Left renal cortex interstitium (tissue), 4 donors: Measurements from ENCODE around the gene AP2A2. TPM values are rescaled to one million over a fixed set of nuclear protein-coding genes. Genes with fewer than 3 reads are reported as not detected.

Experiments used
- DNase-seq, 4 donors: peaks; one replicate each; pipeline ENCODE4 v3.0.0-alpha.2; 2013; ENCODE audit warnings: low read depth in 4 of 4, low spot score in 2 of 4, missing footprints in 1 of 4
- polyA plus RNA-seq, 4 donors: library from polyadenylated mRNA; unstranded; fragments of 120-200 nt; gene quantifications; one replicate each; pipeline ENCODE4 v1.2.1, GENCODE V29; 2013; ENCODE audit not compliant: insufficient read length in 4 of 4

The AP2A2 gene
- polyA plus RNA-seq, 4 donors, result 95.7 to 134 (median 108) TPM

DNA sequence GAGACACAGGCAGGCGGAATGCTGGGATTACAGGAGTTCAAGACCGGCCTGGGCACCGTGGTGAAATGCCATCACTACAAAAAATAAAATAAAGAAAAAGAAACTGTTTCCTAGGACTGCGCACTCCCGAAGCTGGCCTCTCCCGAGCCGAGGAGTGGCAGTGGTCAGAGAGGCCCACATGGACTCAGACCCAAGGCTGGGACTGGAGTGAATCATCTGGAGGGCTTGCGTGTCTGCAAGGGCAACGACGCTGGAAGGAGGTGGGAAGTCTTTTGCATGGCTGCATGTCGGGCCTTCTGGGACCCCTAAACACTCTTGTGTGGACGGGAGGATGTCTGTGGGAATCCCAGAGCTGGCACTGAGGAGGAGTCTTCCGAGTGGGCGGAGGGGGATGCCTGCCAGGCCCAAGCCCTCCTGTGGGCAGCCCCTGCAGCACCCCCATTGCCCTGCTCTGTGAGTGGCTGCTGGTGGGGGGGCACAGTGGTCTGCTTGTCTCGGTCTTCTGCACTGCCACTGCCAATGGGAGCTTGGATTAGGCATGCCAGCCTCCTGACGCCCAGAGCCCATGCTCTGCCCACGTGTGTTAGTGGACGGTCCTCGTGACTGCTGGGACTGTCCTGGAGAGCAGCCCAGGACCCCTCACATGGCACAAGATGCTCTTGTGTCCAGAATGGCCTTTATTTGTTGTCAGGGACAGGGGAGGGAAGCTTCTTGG lies 1.8 kb upstream of the AP2A2 start:
- no peak for DNase-seq

DNA sequence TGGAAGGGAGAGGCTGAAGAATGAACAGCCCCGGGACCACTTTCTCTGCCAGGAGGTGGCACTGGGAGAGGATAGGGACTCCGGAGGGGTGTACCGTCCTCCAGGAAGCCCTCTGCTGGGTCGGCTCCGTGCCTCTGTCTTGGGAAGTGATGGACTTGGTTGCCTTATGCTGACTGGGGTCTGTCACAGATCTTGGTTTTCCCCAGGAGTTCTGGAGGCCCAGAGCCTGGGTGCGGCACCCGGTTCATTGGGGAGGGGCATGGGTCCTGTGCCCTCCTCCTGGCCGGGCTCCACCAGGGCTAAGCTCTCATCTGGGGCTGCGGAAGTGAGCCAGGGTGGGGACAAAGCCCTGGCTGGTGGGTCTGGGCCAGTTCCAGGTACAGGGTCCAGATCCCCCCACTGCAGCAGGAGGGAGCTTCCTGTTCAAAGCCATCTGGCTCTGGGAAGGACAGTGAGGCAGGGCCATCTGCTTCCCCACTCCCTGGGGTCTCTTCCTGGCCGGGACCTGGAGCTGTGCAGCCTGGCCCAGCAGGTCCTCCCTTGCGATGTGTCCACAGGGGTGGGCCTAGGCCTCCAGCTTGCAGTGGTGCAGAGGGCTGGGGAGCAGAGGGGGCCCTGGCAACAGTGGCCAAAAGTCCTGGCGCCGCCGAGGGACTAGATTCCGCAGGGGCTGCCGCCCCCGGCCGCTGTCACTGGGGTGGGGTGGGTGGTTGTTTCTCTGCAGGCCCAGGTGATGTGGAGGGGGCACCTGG lies 1.1 kb upstream of the AP2A2 start:
- DNase-seq, result no peak

DNA sequence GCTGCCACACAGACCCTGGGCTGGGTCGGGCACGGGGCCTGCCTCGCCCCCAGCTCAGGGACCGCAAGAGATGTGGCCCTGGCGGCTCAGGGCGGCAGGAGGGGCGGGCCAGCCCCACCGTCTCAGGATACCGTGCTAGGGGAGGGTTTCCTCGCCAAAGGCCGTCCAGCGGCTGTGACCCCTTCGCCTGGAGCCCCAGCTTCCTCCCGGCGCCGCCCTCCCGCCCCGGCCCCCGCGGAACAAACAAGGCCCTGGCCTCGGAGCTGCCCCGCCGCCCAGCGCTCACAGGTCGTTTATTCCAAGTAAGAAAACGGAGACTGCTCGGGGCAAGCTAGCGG lies 543 bp upstream of the AP2A2 start:
- no peak for DNase-seq

DNA sequence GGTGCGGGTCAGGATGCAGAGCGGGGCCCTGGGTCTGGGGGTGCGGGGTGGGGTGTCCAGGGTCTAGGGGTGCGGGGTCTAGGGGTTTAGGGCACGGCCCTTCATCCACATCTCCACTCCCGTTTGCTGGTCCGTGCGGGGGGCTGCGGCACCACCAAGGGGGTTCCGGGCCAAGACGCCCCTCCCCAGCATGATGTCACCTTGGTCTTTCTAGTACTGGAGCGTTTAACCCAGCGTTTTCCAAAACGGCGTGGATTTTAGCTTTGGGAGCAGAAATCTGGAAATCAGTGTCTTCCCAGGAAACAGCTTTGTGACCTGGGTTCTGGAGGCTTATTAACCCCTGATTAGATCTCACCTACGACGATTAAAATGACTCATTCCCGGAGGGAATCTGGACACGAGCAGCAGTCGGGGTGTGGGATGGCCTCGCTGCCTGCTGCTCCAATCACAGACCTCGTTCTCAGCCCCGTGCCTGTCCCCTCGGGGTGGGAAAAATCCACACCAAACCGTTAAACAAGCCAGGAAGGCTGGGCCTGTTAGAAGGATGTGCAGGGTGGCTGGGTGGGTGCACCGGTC lies 759 bp downstream of the AP2A2 start:
- no peak for DNase-seq

DNA sequence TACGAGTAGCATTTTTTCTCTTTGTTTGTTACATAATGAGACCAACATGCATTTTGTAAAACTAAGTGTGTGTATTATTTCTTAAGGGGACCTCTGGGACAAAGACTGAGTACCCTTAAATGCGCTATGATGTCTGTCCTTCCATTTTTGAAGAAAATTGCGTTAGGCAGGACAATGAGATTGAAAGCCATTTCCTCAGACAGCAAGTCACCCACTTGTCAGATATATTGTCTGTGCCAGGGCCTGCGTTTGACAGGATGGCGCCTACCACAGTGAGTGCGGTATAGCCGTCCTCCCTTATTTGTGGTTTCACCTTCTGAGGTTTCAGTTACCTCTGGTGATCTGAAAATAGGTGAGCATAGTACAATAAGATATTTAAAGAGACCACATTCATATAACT lies 2.2 kb downstream of the AP2A2 start:
- DNase-seq, result no peak

DNA sequence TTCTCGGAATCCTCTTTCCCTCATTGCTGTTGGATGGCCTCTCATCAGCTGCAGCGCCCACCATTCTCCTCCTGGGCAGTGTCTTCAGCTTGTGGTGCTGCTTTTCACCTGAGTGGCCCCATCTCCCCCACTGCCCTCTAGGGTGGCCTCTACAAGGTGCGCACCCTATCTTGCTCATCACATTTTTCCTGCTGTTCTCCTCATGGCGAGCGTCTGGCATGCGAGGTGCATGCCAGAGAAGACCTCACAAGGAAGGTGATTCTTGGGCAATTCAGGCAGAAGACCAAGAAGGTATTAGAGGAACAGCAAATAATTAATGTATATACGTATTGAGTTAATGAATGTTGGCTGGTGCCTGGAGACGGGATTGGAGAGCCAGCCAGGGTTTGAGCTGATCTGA lies 3.1 kb downstream of the AP2A2 start:
- no peak for DNase-seq

DNA sequence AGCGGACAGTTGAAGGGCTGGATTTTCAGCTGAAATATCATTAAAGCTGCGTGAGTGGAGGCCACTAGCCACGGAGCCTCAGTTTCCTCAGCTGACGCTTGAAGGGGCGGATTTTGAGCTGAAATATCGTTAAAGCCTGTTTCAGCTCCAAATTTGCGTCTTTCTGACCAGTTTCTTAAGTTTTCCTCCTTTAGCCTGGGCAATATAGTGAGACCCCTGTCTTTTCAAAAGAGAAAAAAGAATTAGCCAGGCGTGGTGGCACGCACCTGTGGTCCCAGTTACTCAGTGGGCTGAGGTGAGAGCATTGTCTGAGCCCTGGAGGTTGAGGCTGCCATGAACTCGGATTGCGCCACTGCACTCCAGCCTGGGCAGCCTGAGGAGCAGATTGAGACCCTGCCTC lies 3.7 kb downstream of the AP2A2 start:
- DNase-seq, result no peak

DNA sequence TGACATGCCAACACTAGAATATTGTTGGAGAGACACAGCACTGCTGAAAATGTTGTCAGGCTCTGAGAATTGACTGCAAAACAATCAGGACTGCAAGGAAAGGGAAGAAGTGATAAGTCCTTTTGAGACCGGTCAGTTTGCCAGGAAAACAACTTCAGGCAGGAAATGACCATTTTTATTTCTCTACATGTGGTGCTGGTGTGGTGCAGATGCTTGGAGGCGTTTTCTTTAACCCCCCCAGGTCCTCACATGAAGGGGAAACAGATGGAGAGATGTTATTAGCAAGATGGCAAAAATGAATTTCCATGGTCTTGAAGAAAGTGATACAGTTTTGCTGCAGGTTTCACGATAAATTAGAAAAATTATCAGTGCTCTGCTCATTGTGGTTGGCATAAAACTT lies 5.7 kb downstream of the AP2A2 start:
- DNase-seq, result no peak

DNA sequence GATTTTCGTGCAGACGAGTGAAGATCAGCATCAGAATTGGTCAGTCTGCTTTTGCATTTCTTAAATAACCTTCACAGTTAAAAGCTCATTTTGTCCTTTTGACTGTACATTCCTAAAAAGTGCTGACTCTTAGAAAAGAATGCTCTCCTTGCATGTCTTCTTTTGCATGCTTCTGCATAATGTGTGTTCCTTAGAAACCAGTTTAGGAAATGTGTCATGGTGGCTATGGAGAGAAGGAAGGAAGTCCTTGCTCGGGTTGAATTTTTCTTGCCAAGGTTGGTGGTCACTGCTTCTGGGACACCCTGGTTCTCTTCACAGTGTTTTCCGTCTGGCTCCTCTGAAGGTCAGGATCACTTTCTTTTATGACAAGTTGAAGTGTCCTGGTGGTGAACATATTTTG lies 6.8 kb downstream of the AP2A2 start:
- no peak for DNase-seq

DNA sequence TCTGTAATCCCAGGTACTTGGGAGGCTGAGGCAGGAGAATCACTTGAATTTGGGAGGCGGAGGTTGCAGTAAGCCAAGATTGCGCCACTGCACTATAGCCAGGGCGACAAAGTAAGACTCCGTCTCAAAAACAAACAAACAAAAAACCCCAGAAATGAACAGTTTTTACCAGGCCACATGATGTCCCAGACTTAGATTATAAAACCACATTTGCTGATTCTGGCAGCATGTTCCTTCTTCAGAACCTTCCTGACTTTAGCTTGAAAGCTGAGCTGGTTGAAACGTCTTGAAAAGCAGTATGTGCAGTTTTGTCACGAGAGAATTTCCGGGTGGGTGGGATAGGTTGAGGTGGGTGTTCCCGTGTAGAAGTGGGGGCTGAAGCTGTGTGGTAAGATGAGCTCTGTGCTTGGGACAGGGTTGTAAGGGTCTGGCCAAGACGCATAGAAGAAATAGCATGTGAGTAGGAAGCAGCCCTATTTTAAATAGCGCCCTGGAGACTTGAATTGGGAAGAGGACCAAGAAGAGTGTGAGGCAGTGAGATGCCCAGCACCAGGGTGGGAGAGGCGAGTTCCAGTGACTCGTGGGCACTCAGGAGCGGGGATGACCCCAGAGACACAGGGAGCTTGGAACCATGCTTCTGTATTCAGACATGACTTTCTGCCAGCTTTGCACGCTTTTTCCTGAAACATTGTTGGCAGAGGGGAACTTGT lies 7.6 kb downstream of the AP2A2 start:
- no peak for DNase-seq

DNA sequence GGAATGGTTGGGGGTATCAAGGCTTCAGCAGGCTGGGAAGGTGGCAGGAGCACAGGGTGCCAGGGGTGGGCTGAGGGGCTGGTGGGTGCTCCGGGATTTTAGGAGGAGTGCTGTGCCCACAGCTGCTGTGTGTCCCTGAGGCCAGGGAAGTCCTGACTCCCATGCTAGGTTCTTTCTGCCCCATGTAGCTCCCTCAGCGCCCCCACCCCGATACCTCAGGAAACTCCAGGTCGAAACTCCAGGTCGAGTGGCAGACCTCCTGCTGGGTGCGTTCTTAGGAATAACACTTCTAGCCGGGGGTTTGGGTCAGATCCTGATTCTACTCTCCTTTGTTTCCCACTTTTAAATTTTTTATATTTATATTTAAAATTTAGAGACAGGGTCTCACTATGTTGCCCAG lies 8.3 kb downstream of the AP2A2 start:
- no peak for DNase-seq

DNA sequence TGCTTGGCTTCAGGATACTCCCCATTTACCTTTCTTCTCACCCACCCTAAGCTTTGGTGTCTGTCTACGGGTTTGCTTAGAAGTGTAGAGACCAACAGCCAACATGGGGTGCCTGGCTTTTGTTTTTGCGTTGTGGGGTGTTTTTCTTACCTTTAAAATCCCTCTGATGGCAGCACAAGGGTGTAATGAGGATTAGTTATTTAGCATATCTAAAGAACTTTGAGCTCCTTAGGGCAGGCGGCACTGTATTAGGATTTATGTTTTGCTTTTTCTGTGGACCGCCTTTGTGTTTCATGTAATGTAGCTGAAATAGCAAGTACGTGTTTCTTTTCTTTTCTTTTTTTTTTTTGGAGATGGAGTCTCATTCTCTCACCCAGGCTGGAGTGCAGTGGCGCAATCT lies 8.9 kb downstream of the AP2A2 start:
- no peak for DNase-seq

DNA sequence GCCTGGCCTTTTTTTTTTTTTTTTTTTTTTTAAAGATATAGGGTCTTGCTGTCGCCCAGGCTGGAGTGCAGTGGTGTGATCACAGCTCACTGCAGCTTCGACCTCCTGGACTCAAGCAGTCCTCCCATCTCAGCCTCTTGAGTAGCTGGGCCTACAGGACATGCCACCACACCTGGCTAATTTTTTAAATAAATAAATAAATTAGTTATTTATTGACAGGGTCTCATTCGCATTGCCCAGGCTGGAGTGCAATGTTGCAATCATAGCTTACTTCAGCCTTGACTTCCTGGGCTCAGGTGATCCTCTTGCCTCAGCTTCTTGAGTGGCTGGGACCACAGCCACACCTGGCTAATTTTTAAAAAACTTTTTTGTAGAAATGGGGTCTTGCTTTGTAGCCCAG lies 10.5 kb downstream of the AP2A2 start:
- DNase-seq, result no peak

DNA sequence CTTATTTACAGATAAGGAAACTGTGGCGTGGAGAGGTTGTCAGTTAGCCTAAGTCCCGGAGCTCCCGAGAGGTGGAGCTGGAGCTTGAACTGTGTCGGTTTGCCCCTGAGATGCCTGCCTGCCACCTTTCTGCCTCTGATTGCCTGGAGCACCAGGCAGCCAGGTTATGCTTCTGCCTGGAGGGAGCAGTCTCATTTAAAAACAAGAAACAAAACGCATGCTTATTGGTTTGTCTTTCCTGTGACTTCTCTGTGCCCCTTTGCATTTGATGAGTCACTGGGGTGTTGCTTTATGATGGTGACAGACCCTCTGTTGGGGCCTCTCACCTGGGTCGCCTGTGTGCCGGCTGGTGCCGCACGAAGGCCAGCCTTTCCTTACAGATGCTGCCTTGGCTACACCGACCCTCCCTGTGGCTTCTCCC lies 12.2 kb downstream of the AP2A2 start:
- DNase-seq, result no peak

DNA sequence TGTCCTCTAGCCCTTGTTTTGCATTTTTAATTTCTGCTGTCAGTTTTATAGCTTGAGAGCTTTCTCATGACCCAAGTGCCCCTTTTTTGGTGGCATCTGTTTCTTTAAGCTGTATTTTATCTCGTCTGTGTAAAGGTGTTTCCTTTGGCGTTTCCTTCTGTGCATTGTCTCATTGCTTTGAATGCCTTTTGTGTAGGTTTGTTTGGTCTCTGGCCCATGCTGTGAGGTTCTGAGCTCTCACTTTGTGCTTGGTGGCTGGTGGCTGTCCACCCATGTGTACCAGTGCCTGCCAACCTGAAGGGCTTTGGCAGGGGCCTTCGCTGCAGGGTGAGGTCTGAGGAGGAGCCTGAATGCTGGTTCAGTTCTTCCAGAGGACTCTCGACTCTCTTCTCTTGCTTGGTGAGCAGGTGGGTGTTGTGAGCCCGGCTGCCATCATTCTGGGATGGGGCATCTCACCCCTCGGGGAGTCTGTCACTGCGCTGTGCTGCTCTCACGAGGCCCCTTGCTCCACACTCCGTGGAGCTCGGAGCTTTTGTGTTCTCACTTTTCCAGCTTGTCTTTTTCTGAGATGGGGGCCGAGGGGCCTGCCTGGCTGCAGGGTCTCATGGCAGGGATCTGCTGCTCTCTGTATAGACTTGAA lies 14.9 kb downstream of the AP2A2 start:
- DNase-seq, result no peak

DNA sequence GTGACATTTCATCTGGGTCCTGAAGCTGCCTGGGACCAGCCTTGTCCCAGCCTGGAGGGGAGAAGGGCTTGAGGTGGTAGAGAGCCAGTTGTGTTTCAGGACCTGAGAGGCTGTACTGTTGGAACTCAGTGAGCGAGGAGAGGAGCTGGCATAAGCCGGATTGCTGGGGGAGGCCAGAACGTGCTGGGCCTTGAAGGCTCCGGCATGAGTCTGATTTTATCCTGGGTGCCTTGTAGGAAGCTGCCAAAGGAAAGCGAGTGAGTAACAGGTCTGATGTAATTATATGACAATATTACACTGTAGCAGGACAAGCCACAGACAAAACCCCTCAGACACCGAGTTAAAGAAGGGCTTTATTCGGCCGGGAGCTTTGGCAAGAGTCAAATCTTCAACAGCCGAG lies 17.2 kb downstream of the AP2A2 start:
- no peak for DNase-seq

DNA sequence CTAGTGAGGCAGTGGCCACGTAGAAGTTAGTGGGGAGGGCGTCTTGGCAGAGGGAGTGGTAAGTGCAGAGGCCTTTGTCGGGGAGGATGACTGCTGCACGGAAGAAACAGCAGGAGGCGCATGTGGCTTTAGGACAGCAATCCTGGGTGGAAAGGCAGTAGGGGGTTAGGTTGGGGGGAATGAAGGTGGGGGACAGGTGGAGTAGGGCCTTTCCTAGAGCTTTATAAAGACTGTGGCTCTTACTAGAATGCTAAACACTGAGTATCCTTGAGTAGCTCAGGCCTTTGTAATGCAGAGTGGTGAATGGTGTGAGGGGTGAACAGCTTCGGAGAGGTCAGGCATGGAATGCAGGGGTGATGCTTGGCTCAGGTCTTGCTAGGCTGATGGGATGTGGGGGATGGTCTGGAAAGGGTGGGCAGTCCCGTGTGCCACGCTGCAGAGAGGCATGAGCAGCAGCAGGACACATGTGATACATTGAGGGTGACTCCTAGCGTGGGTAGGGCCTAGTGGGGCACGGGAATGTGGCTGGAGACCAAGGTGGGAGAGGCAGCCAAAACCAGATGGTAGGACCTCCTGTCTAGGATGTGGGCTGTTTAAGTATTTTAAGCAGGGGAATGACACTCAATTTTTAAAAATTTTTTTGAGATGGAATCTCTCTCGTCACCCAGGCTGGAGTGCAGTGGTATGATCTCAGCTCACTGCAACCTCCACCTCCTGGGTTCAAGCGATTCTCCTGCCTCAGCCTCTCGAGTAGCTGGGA lies 19.2 kb downstream of the AP2A2 start:
- DNase-seq, result no peak

DNA sequence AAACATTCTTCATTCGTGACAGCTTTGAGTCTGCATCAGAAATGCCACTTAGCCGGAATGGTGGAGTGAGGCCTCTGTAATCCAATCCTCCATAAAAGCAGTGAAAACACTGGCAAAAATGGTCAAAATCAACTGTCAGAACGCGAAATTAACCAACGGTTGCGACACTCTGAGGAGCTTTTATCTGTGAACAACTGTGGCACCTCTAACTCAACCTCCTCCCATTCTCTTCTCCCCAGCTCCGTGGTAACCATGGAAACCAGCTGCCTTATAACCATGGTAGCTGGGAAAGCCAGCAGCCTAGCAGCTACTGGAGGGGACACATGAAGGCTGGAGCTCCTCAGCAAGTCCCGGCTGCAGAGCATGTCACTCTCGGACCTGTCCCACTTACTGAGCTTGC lies 20.3 kb downstream of the AP2A2 start:
- peak in 1 of 4 donors; percentile 68 for DNase-seq

DNA sequence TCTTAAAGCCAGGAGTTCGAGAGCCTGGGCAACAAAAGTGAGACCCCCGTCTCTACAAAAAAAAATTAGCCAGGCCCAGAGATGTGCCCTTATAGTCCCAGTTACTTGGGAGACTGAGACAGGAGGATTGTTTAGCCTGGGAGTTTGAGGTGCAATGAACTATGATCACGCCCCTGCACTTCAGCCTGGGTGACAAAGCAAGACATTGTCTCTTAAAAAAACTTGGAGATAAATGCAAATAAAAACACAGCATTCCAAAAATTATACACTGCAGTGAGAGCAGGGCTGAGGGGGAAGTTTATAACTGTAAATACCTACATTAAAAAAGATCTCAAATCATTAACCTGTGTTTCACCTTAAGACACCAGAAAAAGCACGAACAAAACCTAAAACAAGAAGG lies 22.1 kb downstream of the AP2A2 start:
- no peak for DNase-seq

DNA sequence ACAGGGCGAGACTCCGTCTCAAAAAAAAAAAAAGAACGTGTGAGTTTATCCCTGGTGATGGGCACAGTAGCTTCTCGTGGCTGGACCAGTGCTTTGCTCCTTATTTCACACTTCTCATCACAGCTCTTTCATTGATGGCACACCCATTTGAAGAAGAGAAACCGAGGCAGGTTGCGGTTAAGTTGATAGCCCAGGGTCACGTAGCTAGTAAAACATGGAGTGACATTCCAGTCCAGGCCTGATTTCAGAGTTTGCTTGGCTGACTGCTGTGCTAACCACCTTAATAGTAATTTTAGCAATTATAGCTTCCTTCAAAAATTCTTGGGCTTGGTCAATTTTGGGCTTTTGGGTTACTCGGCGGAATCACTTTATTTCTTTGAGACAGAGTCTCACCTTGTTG lies 25.8 kb downstream of the AP2A2 start:
- no peak for DNase-seq
